Calu3 (cell line): Measurements from ENCODE around the gene CXCR4. TPM values are rescaled to one million over a fixed set of nuclear protein-coding genes. Genes with fewer than 3 reads are reported as not detected.

Source experiments
- BruUV-seq: library from RNA; stranded (reverse); fragments of 400-500 nt; replicated peaks from 2 replicates; lab custom pipeline; 2021; lab: Mats Ljungman, UMichigan
- CTCF ChIA-PET: fragments of 300-600 bp; sonication (Branson Sonifier 250); formaldehyde crosslinking; loops from one replicate; lab custom pipeline; 2022; ENCODE audit warnings: antibody characterized with exemption; lab: Charles Lee
- DNase-seq: peaks from one replicate; pipeline ENCODE4 v3.0.0; 2022
- H3K27ac Mint-ChIP-seq: one replicate; pipeline ENCODE4 v1.8.0; 2022; ENCODE audit warnings: mixed read lengths; ENCODE audit not compliant: unreplicated experiment
- H3K27me3 Mint-ChIP-seq: one replicate; pipeline ENCODE4 v1.8.0; 2022; ENCODE audit warnings: mixed read lengths; ENCODE audit not compliant: unreplicated experiment
- H3K36me3 Mint-ChIP-seq: one replicate; pipeline ENCODE4 v1.8.0; 2022; ENCODE audit warnings: mild to moderate bottlenecking, moderate library complexity, mixed read lengths; ENCODE audit not compliant: insufficient read depth, unreplicated experiment
- H3K4me1 Mint-ChIP-seq: one replicate; pipeline ENCODE4 v1.8.0; 2022; ENCODE audit warnings: mild to moderate bottlenecking, low read depth, mixed read lengths; ENCODE audit not compliant: unreplicated experiment
- H3K4me3 Mint-ChIP-seq: one replicate; pipeline ENCODE4 v1.8.0; 2022; ENCODE audit warnings: mild to moderate bottlenecking, low read depth, moderate library complexity, mixed read lengths; ENCODE audit not compliant: unreplicated experiment
- H3K9me3 Mint-ChIP-seq: one replicate; pipeline ENCODE4 v1.8.0; 2022; ENCODE audit warnings: low read depth, mixed read lengths; ENCODE audit not compliant: unreplicated experiment
- CTCF ChIP-seq: fragments of 200-600 bp; IDR thresholded peaks from one replicate; pipeline ENCODE4 v1.8.0; 2022; ENCODE audit warnings: antibody characterized with exemption; ENCODE audit not compliant: unreplicated experiment
- intact Hi-C: fragments of 100-400 bp; cut with micrococcal nuclease; formaldehyde crosslinking; loops from one replicate; pipeline ENCODE4 v1.10.0; 2022; ENCODE audit not compliant: unreplicated experiment
- total RNA-seq: library from RNA; stranded (reverse); gene quantifications from 2 replicates; pipeline ENCODE4 v1.2.3, GENCODE V29; 2022

CXCR4 gene
- total RNA-seq, 1 experiment from 2014 or later, result 16.7 TPM

DNA sequence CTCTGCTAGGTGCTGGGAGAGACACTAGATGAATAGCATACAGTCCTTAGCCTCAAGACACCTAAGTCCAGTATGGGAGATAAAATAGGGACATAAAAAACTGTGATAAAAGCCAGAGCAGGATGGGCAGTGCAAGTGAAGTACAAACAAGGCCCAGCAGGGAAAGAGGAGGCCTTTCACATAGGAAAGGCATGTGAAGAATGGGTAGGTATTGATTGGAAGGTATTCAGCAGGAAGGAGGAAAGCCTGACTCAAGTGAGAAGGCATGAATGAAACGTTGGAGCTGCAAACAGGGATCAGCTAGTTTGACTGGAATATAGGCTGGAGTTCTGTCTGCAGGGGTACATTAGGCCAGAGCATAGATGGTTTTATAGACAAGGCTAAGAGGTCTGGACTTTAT lies 11.0 kb upstream of the CXCR4 start:
- no TSS peak for BruUV-seq
- peak; percentile 47 for DNase-seq
- CTCF ChIA-PET, result no interaction called here
- Mint-ChIP-seq H3K27ac (peak overlapping the region; percentile 64), H3K9me3 (peaks cover 2% of the 10 kb centered on the region), H3K36me3 (peaks cover 6% of the 10 kb centered on the region), H3K4me1 (peaks cover 30% of the 10 kb centered on the region), H3K4me3 (peak overlapping the region; percentile 3), H3K27me3 (no peaks in the 10 kb centered on the region)
- intact Hi-C loops, result loop anchor here (5.0 kb wide), 1 partner anchor 78 kb away; no protein-coding TSS in a partner anchor
- no peak for TF ChIP-seq CTCF

GRCh38 chr2:136128366-136128765 lies 10.4 kb upstream of the CXCR4 start:
- no peaks in the 10 kb centered on the region for H3K27me3 Mint-ChIP-seq
- peaks cover 6% of the 10 kb centered on the region for H3K36me3 Mint-ChIP-seq
- no peak for TF ChIP-seq CTCF
- H3K4me3 Mint-ChIP-seq, result no peak overlapping the region
- H3K4me1 Mint-ChIP-seq, result peaks cover 30% of the 10 kb centered on the region
- no peak for DNase-seq
- peak overlapping the region; percentile 64 for H3K27ac Mint-ChIP-seq
- peaks cover 2% of the 10 kb centered on the region for H3K9me3 Mint-ChIP-seq
- no TSS peak for BruUV-seq
- CTCF ChIA-PET, result no interaction called here
- intact Hi-C loops, result loop anchor here (5.0 kb wide), 1 partner anchor 79 kb away; no protein-coding TSS in a partner anchor

DNA sequence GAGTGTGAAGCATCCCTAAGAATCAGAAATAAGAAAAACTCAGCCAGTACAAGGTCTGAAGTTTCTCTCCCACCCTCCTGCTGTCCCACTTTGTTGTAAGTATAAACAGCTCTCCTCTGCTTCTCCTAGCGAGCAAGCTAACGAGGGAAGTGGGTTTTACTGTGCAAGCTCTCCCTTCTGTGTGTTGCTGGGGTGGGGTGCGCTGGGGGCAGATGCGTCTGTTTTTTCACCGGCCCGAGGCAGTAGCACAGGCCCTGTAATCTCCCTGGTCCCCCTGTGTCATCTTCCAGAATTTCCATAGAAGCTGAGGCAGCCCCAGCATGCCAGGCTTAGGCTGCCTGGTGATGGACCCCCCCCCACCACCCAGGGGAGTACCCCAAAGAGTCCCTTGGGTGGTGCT lies 9.4 kb upstream of the CXCR4 start:
- BruUV-seq, result no TSS peak
- no peak overlapping the region for H3K27ac Mint-ChIP-seq
- H3K36me3 Mint-ChIP-seq, result peaks cover 6% of the 10 kb centered on the region
- H3K4me3 Mint-ChIP-seq, result no peak overlapping the region
- CTCF ChIA-PET, result no interaction called here
- intact Hi-C loops, result loop anchor here (5.0 kb wide), 1 partner anchor 80 kb away; no protein-coding TSS in a partner anchor
- no peaks in the 10 kb centered on the region for H3K27me3 Mint-ChIP-seq
- DNase-seq, result no peak
- TF ChIP-seq CTCF, result no peak
- peaks cover 38% of the 10 kb centered on the region for H3K4me1 Mint-ChIP-seq
- H3K9me3 Mint-ChIP-seq, result peaks cover 2% of the 10 kb centered on the region

- intact Hi-C loops, result loop anchor here (5.0 kb wide), 1 partner anchor 81 kb away; no protein-coding TSS in a partner anchor
- no TSS peak for BruUV-seq
- no peak overlapping the region for H3K4me3 Mint-ChIP-seq
Measured at GRCh38 chr2:136126421-136126926, 8.5 kb upstream of the CXCR4 start.

More at GRCh38 chr2:136126421-136126926, 8.5 kb upstream of the CXCR4 start:
- no peak for TF ChIP-seq CTCF
- DNase-seq, result no peak
- Mint-ChIP-seq H3K9me3 (peaks cover 2% of the 10 kb centered on the region), H3K36me3 (peaks cover 6% of the 10 kb centered on the region), H3K27ac (no peak overlapping the region), H3K4me1 (peaks cover 47% of the 10 kb centered on the region), H3K27me3 (no peaks in the 10 kb centered on the region)
- CTCF ChIA-PET, result no interaction called here
